Gastroesophageal sphincter (tissue), 4 donors: ENCODE measurements around the gene LTBP1. TPM values are rescaled to one million over a fixed set of nuclear protein-coding genes. Genes with fewer than 3 reads are reported as not detected.

Experiments
- ATAC-seq: fragments of 150-250 bp; one replicate; pipeline ENCODE4 v1.9.1; 2016; ENCODE audit warnings: mild to moderate bottlenecking, moderate library complexity
- H3K27ac ChIP-seq, 4 donors: fragments of 200-600 bp; sonication (generic) in 3 of 4; 1 replicate in 3 of 4; 2 replicates in 1 of 4; pipeline ENCODE4 v1.5.1; 2016 to 2019
- H3K27me3 ChIP-seq: fragments of 200-600 bp; sonication (generic); one replicate; pipeline ENCODE4 v1.5.1; 2019
- H3K36me3 ChIP-seq, 2 donors: fragments of 200-600 bp; sonication (generic); one replicate each; pipeline ENCODE4 v1.5.1; 2019; ENCODE audit warnings: control low read depth in 1 of 2
- H3K4me1 ChIP-seq, 3 donors: fragments of 200-600 bp; sonication (generic); 1 replicate in 2 of 3; 2 replicates in 1 of 3; pipeline ENCODE4 v1.5.1; 2016 to 2019; ENCODE audit warnings: control low read depth in 2 of 3
- H3K4me3 ChIP-seq, 2 donors: fragments of 200-600 bp; sonication (generic); one replicate each; pipeline ENCODE4 v1.5.1; 2019; ENCODE audit warnings: mild to moderate bottlenecking in 1 of 2, moderate library complexity in 1 of 2
- H3K9me3 ChIP-seq, 3 donors: fragments of 200-600 bp; sonication (generic); one replicate each; pipeline ENCODE4 v1.5.1; 2017 to 2019; ENCODE audit warnings: control low read depth in 2 of 3
- EP300 ChIP-seq: sonication (generic); formaldehyde crosslinking; IDR thresholded peaks from one replicate; pipeline ENCODE4 v1.6.1; 2017; ENCODE audit warnings: antibody characterized with exemption, mild to moderate bottlenecking
- POLR2A ChIP-seq, 2 donors: fragments of 450-650 bp; IDR thresholded peaks; one replicate each; pipeline ENCODE4 v1.6.1; 2017; ENCODE audit warnings: antibody characterized with exemption in 2 of 2, mild to moderate bottlenecking in 2 of 2, moderate library complexity in 1 of 2
- POLR2AphosphoS5 ChIP-seq: sonication (generic); formaldehyde crosslinking; IDR thresholded peaks from one replicate; pipeline ENCODE4 v1.6.1; 2017; ENCODE audit warnings: antibody characterized with exemption
- WGBS, 2 donors: methylation state at CpG; one replicate each; pipeline ENCODE4 v1.1.5; 2018; ENCODE audit warnings: low coverage in 1 of 2; 5-methylcytosine and 5-hydroxymethylcytosine counted together
- total RNA-seq, 4 donors: library from RNA; depleted of rRNA; stranded (reverse); fragments of >200 nt; gene quantifications; one replicate each; pipeline ENCODE4 v1.1.0, GENCODE V29; 2016
- TF ChIP-seq, protein P1 (sequence below), 4 experiments: fragments of 200-600 bp in 2 of 4; fragments of 450-650 bp in 2 of 4; sonication (generic) in 1 of 4; IDR thresholded peaks; one replicate each; pipeline ENCODE4 v1.5.1; 2017 to 2019; ENCODE audit warnings: antibody characterized with exemption in 4 of 4, mild to moderate bottlenecking in 2 of 4, moderate library complexity in 2 of 4

LTBP1 gene
- total RNA-seq, 4 donors from 2014 or later: 238 to 493 (median 378) TPM

DNA sequence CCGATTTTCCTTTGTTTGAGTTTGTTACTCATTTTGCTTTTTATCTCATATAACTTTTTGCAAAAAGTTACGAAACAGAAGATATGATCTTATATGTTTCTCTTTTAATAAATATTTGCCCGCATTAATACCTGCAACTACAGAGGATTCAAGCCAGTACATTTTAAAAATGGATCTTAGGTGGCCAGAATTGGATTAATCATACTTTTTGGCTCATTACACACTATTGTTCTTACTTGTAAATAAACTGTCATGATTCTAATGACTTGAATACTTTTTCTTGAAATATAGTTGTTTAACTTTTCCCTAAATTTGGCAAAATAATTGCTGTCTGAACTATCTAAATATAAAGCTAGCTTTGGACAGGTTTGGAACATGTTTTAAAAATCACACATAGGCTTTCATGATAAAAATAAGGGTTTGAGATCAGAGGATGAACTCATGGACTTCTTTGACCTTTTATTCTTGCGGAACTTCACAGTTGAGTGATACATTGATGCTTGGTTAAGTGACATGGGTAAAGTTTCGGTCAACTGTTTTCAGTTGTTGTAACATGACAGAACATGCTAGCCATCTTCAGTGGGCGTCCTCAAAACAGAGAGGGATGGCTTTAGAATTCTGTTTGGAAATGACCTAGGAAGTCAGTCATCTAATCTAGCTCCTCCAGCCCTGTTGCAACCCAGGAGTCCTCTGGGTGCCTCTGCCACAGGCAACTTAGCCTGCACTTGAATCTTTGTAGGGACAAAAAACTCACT, 44.5 kb downstream of the LTBP1 start:
- Histone ChIP-seq H3K27ac (no peak overlapping the region), H3K36me3 (no peaks in the 10 kb centered on the region), H3K9me3 (no peaks in the 10 kb centered on the region), H3K4me1 (peaks cover 0 to 31% (median 4%) of the 10 kb centered on the region in 3 donors), H3K27me3 (no peaks in the 10 kb centered on the region), H3K4me3 (no peak overlapping the region)
- 39 to 56% methylated on average over 6 of the region's 6 CpGs for WGBS, 2 donors
- ATAC-seq: no peak
- TF ChIP-seq POLR2AphosphoS5: no peak
- TF ChIP-seq, protein P1, sequence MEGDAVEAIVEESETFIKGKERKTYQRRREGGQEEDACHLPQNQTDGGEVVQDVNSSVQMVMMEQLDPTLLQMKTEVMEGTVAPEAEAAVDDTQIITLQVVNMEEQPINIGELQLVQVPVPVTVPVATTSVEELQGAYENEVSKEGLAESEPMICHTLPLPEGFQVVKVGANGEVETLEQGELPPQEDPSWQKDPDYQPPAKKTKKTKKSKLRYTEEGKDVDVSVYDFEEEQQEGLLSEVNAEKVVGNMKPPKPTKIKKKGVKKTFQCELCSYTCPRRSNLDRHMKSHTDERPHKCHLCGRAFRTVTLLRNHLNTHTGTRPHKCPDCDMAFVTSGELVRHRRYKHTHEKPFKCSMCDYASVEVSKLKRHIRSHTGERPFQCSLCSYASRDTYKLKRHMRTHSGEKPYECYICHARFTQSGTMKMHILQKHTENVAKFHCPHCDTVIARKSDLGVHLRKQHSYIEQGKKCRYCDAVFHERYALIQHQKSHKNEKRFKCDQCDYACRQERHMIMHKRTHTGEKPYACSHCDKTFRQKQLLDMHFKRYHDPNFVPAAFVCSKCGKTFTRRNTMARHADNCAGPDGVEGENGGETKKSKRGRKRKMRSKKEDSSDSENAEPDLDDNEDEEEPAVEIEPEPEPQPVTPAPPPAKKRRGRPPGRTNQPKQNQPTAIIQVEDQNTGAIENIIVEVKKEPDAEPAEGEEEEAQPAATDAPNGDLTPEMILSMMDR (IDR thresholded peaks at IDR 0.05): no peak
- no peak for TF ChIP-seq EP300
- TF ChIP-seq POLR2A (IDR thresholded peaks at IDR 0.05): no peak

GRCh38 chr2:32993005-32993539, 46.3 kb downstream of the LTBP1 start:
- no peak overlapping the region for H3K27ac ChIP-seq
- no peaks in the 10 kb centered on the region for H3K9me3 ChIP-seq
- H3K4me1 ChIP-seq: peaks cover 0 to 31% (median 4%) of the 10 kb centered on the region in 3 donors
- TF ChIP-seq, protein P1 (IDR thresholded peaks at IDR 0.05): no peak
- TF ChIP-seq POLR2A (IDR thresholded peaks at IDR 0.05): no peak
- TF ChIP-seq EP300: no peak
- TF ChIP-seq POLR2AphosphoS5: no peak
- no peaks in the 10 kb centered on the region for H3K27me3 ChIP-seq
- H3K36me3 ChIP-seq: no peaks in the 10 kb centered on the region
- no peak overlapping the region for H3K4me3 ChIP-seq
- WGBS, 2 donors: 52 to 53% methylated on average over 7 to 8 of the region's 8 CpGs
- ATAC-seq: no peak

DNA sequence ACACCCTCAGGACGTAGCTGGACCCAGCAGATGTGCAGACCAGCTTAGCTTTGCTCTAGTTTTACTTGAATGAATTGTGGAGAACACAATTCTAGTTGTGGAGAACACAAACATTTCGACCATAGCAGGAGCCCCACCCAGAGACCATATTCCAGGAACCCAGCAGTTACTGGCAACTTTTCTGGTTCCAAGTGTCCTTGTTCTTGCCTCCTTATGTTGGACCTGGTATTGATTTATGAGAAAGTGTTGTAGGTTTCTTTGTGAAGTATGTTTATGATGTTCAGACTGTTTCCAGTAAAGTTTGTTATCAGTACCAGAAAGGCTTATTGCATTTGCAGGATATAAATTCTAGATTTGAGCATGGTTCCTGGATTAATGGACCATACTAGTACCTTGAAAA, 51.0 kb downstream of the LTBP1 start:
- ATAC-seq: no peak
- no peak overlapping the region for H3K27ac ChIP-seq
- H3K9me3 ChIP-seq: no peaks in the 10 kb centered on the region
- 85 to 100% methylated on average over 1 to 2 of the region's 2 CpGs for WGBS, 2 donors
- H3K4me1 ChIP-seq: peaks cover 0 to 5% (median 0%) of the 10 kb centered on the region in 3 donors
- H3K27me3 ChIP-seq: no peaks in the 10 kb centered on the region
- TF ChIP-seq, protein P1 (IDR thresholded peaks at IDR 0.05): no peak
- TF ChIP-seq EP300 (no peak), POLR2A (IDR thresholded peaks at IDR 0.05) (no peak), POLR2AphosphoS5 (no peak)
- no peak overlapping the region for H3K4me3 ChIP-seq
- no peaks in the 10 kb centered on the region for H3K36me3 ChIP-seq

DNA sequence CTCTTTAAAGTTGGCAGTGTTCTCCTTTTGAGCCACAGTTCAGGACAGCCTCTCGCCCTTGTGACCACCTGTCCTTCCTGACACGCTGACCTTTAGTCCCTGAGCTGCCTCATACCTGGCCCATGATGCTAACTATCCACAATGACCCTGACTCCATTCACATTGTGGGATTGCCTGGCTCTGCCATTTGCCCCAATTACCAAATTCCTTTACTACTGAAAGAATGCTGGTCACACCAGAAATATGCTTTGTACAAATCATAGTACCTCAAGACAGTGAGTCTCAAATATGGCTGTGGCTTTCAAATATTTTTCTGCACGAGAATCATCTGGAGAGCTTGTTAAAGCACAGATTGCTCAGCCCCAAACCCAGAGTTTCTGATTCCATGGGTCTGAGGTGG, 54.2 kb downstream of the LTBP1 start:
- H3K4me3 ChIP-seq: no peak overlapping the region
- H3K27ac ChIP-seq: no peak overlapping the region
- H3K4me1 ChIP-seq: no peaks in the 10 kb centered on the region
- no peaks in the 10 kb centered on the region for H3K36me3 ChIP-seq
- no peak for TF ChIP-seq POLR2A (IDR thresholded peaks at IDR 0.05)
- TF ChIP-seq POLR2AphosphoS5: no peak
- TF ChIP-seq, protein P1 (IDR thresholded peaks at IDR 0.05): no peak
- no peak for TF ChIP-seq EP300
- ATAC-seq: no peak
- H3K27me3 ChIP-seq: no peaks in the 10 kb centered on the region
- no CpG with 5 or more reads among the region's 3 CpGs for WGBS, 2 donors
- no peaks in the 10 kb centered on the region for H3K9me3 ChIP-seq

GRCh38 chr2:33001823-33002222, 55.1 kb downstream of the LTBP1 start:
- Histone ChIP-seq H3K27ac (no peak overlapping the region), H3K36me3 (no peaks in the 10 kb centered on the region), H3K4me3 (no peak overlapping the region), H3K9me3 (no peaks in the 10 kb centered on the region), H3K27me3 (no peaks in the 10 kb centered on the region), H3K4me1 (no peaks in the 10 kb centered on the region)
- TF ChIP-seq, protein P1 (IDR thresholded peaks at IDR 0.05): no peak
- TF ChIP-seq EP300 (no peak), POLR2A (IDR thresholded peaks at IDR 0.05) (no peak), POLR2AphosphoS5 (no peak)
- no CpG with 5 or more reads among the region's 1 CpG for WGBS, 2 donors
- no peak for ATAC-seq
